HG03571 (cell line): ENCODE results near the gene NIPSNAP2.
"Not testable (repeated sequence)": the region's sequence is repeated elsewhere in the genome, so short reads cannot be mapped to it uniquely, and the experiment has no call there.

Source experiments
- ATAC-seq: cut with Tn5 transposase; IDR thresholded peaks from one replicate; pipeline ENCODE4 v1.9.1; 2021; ENCODE audit not compliant: unreplicated experiment

Gene NIPSNAP2

GRCh38 chr7:55975988-55976633, 11.7 kb downstream of the NIPSNAP2 start:
- ATAC-seq = no peak

GRCh38 chr7:55977831-55978230, 13.4 kb downstream of the NIPSNAP2 start:
- ATAC-seq = no peak

GRCh38 chr7:55980266-55980665, 15.9 kb downstream of the NIPSNAP2 start:
- no peak for ATAC-seq

GRCh38 chr7:55983537-55983936, 19.2 kb downstream of the NIPSNAP2 start:
- ATAC-seq = no peak

GRCh38 chr7:55992346-55992745, 28.0 kb downstream of the NIPSNAP2 start:
- no peak for ATAC-seq

GRCh38 chr7:55996856-55997500, 32.6 kb downstream of the NIPSNAP2 start:
- no peak for ATAC-seq

GRCh38 chr7:56003749-56004148, 39.4 kb downstream of the NIPSNAP2 start:
- no peak for ATAC-seq

GRCh38 chr7:56007167-56007652, 42.8 kb downstream of the NIPSNAP2 start:
- ATAC-seq = no peak

GRCh38 chr7:56007891-56008290, 43.5 kb downstream of the NIPSNAP2 start:
- no peak for ATAC-seq

- ATAC-seq = no peak
Measured at GRCh38 chr7:56009695-56010094, 45.3 kb downstream of the NIPSNAP2 start.

- ATAC-seq = not testable (repeated sequence)
Measured at GRCh38 chr7:56017015-56017414, 52.6 kb downstream of the NIPSNAP2 start.

GRCh38 chr7:56019501-56019900, 55.1 kb downstream of the NIPSNAP2 start:
- no peak for ATAC-seq

GRCh38 chr7:56023500-56023899, 59.1 kb downstream of the NIPSNAP2 start:
- ATAC-seq = no peak

GRCh38 chr7:56026538-56026937, 62.2 kb downstream of the NIPSNAP2 start:
- no peak for ATAC-seq

GRCh38 chr7:56028942-56029630, 64.7 kb downstream of the NIPSNAP2 start:
- ATAC-seq = no peak

GRCh38 chr7:56030340-56030739, 66.0 kb downstream of the NIPSNAP2 start:
- ATAC-seq = no peak

GRCh38 chr7:56031556-56031955, 67.2 kb downstream of the NIPSNAP2 start:
- not testable (repeated sequence) for ATAC-seq

- ATAC-seq = not testable (repeated sequence)
Measured at GRCh38 chr7:56032578-56032977, 68.2 kb downstream of the NIPSNAP2 start.

GRCh38 chr7:56033671-56034432, 69.5 kb downstream of the NIPSNAP2 start:
- peak; percentile 98 for ATAC-seq

- ATAC-seq = no peak
Measured at GRCh38 chr7:56040730-56041129, 76.3 kb downstream of the NIPSNAP2 start.

GRCh38 chr7:56045758-56046157, 81.4 kb downstream of the NIPSNAP2 start:
- not testable (repeated sequence) for ATAC-seq
